Testis (tissue), 3 donors: ENCODE data around the gene TEX48. TPM values are rescaled to one million over a fixed set of nuclear protein-coding genes. Genes with fewer than 3 reads are reported as not detected.

Experiments used
- DNase-seq: peaks from one replicate; pipeline ENCODE4 v3.0.0-alpha.2; 2019
- H3K27ac ChIP-seq, 2 donors: fragments of 200-600 bp; sonication (generic); one replicate each; pipeline ENCODE4 v1.5.1; 2019
- H3K27me3 ChIP-seq: fragments of 200-600 bp; sonication (generic); one replicate; pipeline ENCODE4 v1.5.1; 2019
- H3K36me3 ChIP-seq: fragments of 200-600 bp; sonication (generic); one replicate; pipeline ENCODE4 v1.5.1; 2017; ENCODE audit warnings: low read depth; ENCODE audit errors: missing control alignments
- H3K4me1 ChIP-seq: fragments of 200-600 bp; sonication (generic); one replicate; pipeline ENCODE4 v1.5.1; 2019
- H3K4me3 ChIP-seq, 2 donors: fragments of 200-600 bp; sonication (generic); one replicate each; pipeline ENCODE4 v1.5.1; 2017 to 2019
- H3K9me3 ChIP-seq: fragments of 200-600 bp; sonication (generic); one replicate; pipeline ENCODE4 v1.5.1; 2017
- CTCF ChIP-seq, 3 experiments: fragments of 450-650 bp in 2 of 3; fragments of 200-600 bp in 1 of 3; sonication (generic) in 1 of 3; IDR thresholded peaks; one replicate each; pipeline ENCODE4 v1.5.1; 2016 to 2019; ENCODE audit warnings: antibody characterized with exemption in 3 of 3, mild to moderate bottlenecking in 2 of 3, moderate library complexity in 1 of 3
- POLR2A ChIP-seq: fragments of 450-650 bp; IDR thresholded peaks from one replicate; pipeline ENCODE4 v1.6.1; 2017; ENCODE audit warnings: antibody characterized with exemption, mild to moderate bottlenecking, moderate library complexity
- WGBS, 2 donors: methylation state at CpG; one replicate each; pipeline ENCODE4 v1.1.5; 2018; 5-methylcytosine and 5-hydroxymethylcytosine counted together
- intact Hi-C: fragments of 100-400 bp; cut with DNase I; formaldehyde crosslinking; loops from one replicate; pipeline ENCODE4 v1.15.1; 2023; ENCODE audit warnings: low total_unique reads
- polyA plus RNA-seq: library from polyadenylated mRNA; stranded (reverse); fragments of 350-450 nt; fragmentation: Illumina TruSeq; extraction: RNeasy Lipid Tissue Mini Kit (QIAGEN cat#74804); gene quantifications from one replicate; pipeline ENCODE4 v1.2.3, GENCODE V29; 2014; ENCODE audit warnings: low read depth, low replicate concordance; ENCODE audit not compliant: insufficient read depth
- total RNA-seq, 2 donors: library from RNA; depleted of rRNA; stranded (reverse); fragments of >200 nt; gene quantifications; one replicate each; pipeline ENCODE4 v1.2.3, GENCODE V29; 2016

TEX48 gene
- total and polyA plus RNA-seq, 3 donors from 2014 or later, result 11.5 to 44.0 (median 34.6) TPM

GRCh38 chr9:114676901-114677300 lies 5.1 kb downstream of the TEX48 start:
- H3K4me3 ChIP-seq, result no peak overlapping the region
- no peaks in the 10 kb centered on the region for H3K9me3 ChIP-seq
- H3K36me3 ChIP-seq, result no peaks in the 10 kb centered on the region
- TF ChIP-seq CTCF (IDR thresholded peaks at IDR 0.05), result no peak
- no peak for TF ChIP-seq POLR2A
- intact Hi-C loops, result no loop called here
- no peaks in the 10 kb centered on the region for H3K4me1 ChIP-seq
- no peaks in the 10 kb centered on the region for H3K27me3 ChIP-seq
- 89 to 93% methylated on average over 4 of the region's 4 CpGs for whole genome bisulfite sequencing, 2 donors
- no peak for DNase-seq
- H3K27ac ChIP-seq, result no peak overlapping the region

GRCh38 chr9:114674798-114675540 lies 7.0 kb downstream of the TEX48 start:
- Histone ChIP-seq H3K27me3 (no peaks in the 10 kb centered on the region), H3K36me3 (no peaks in the 10 kb centered on the region), H3K4me1 (no peaks in the 10 kb centered on the region), H3K9me3 (no peaks in the 10 kb centered on the region), H3K27ac (no peak overlapping the region), H3K4me3 (no peak overlapping the region)
- 77 to 84% methylated on average over 3 of the region's 3 CpGs for WGBS, 2 donors
- intact Hi-C loops, result no loop called here
- DNase-seq, result no peak
- no peak for TF ChIP-seq CTCF (IDR thresholded peaks at IDR 0.05)
- no peak for TF ChIP-seq POLR2A

- DNase-seq, result no peak
- Histone ChIP-seq H3K27ac (no peak overlapping the region), H3K4me3 (no peak overlapping the region), H3K27me3 (no peaks in the 10 kb centered on the region), H3K9me3 (no peaks in the 10 kb centered on the region), H3K36me3 (no peaks in the 10 kb centered on the region), H3K4me1 (no peaks in the 10 kb centered on the region)
- intact Hi-C loops, result no loop called here
- no peak for TF ChIP-seq CTCF (IDR thresholded peaks at IDR 0.05)
- no peak for TF ChIP-seq POLR2A
- WGBS, 2 donors, result 89 to 93% methylated on average over 2 of the region's 2 CpGs
Observed at GRCh38 chr9:114674076-114674797, 7.8 kb downstream of the TEX48 start.

- no peaks in the 10 kb centered on the region for H3K27me3 ChIP-seq
- H3K4me1 ChIP-seq, result no peaks in the 10 kb centered on the region
- DNase-seq, result no peak
- no peaks in the 10 kb centered on the region for H3K36me3 ChIP-seq
- H3K4me3 ChIP-seq, result no peak overlapping the region
- WGBS, 2 donors, result 43 to 64% methylated on average over 1 of the region's 1 CpG
- TF ChIP-seq CTCF (IDR thresholded peaks at IDR 0.05) (no peak), POLR2A (no peak)
- H3K27ac ChIP-seq, result no peak overlapping the region
- H3K9me3 ChIP-seq, result no peaks in the 10 kb centered on the region
- intact Hi-C loops, result no loop called here
Observed at GRCh38 chr9:114671605-114672004, 10.4 kb downstream of the TEX48 start.
